HUES64 (cell line): ENCODE data around the gene SRC.

Experiments
- H3K27ac ChIP-seq: 2 replicates; pipeline ENCODE4 v1.7.0; 2013; ENCODE audit warnings: low read depth, low read length, inconsistent platforms
- H3K27me3 ChIP-seq: 2 replicates; pipeline ENCODE4 v1.6.1; 2013; ENCODE audit warnings: mild to moderate bottlenecking, low read length; ENCODE audit not compliant: insufficient read depth
- H3K36me3 ChIP-seq: 2 replicates; pipeline ENCODE4 v1.6.1; 2013; ENCODE audit warnings: mild to moderate bottlenecking, low read length; ENCODE audit not compliant: insufficient read depth
- H3K4me1 ChIP-seq: 2 replicates; pipeline ENCODE4 v1.6.1; 2013; ENCODE audit warnings: mild to moderate bottlenecking, low read length, moderate library complexity; ENCODE audit not compliant: insufficient read depth
- H3K4me3 ChIP-seq: 2 replicates; pipeline ENCODE4 v1.5.1; 2013; ENCODE audit warnings: mild to moderate bottlenecking, low read length, moderate library complexity
- H3K9ac ChIP-seq: 2 replicates; pipeline ENCODE4 v1.6.1; 2013; ENCODE audit warnings: mild to moderate bottlenecking, low read depth, low read length
- H3K9me3 ChIP-seq: 2 replicates; pipeline ENCODE4 v1.6.1; 2013; ENCODE audit warnings: low read depth, low read length; ENCODE audit not compliant: insufficient read depth
- WGBS: fragments of 150-250, 120-280 bp; methylation state at CpG from one replicate; pipeline ENCODE4 v1.1.7; 2013; ENCODE audit warnings: missing lambda C conversion rate; 5-methylcytosine and 5-hydroxymethylcytosine counted together

Gene SRC

GRCh38 chr20:37328149-37328945 is 17.6 kb upstream of the SRC start:
- Histone ChIP-seq H3K4me1 (no peaks in the 10 kb centered on the region), H3K27me3 (no peaks in the 10 kb centered on the region), H3K4me3 (no peak overlapping the region), H3K27ac (no peak overlapping the region), H3K9ac (no peak overlapping the region), H3K9me3 (no peaks in the 10 kb centered on the region), H3K36me3 (no peaks in the 10 kb centered on the region)
- 94% methylated on average over 14 of the region's 14 CpGs for WGBS

- WGBS: 85% methylated on average over 6 of the region's 6 CpGs
- no peak overlapping the region for H3K9ac ChIP-seq
- no peaks in the 10 kb centered on the region for H3K27me3 ChIP-seq
- H3K9me3 ChIP-seq: no peaks in the 10 kb centered on the region
- H3K36me3 ChIP-seq: no peaks in the 10 kb centered on the region
- no peak overlapping the region for H3K4me3 ChIP-seq
- no peaks in the 10 kb centered on the region for H3K4me1 ChIP-seq
- H3K27ac ChIP-seq: no peak overlapping the region
These were observed 16.3 kb upstream of the SRC start for GRCh38 chr20:37329481-37330165.

GRCh38 chr20:37330316-37330715 is 15.6 kb upstream of the SRC start:
- Histone ChIP-seq H3K27me3 (no peaks in the 10 kb centered on the region), H3K4me1 (no peaks in the 10 kb centered on the region), H3K9me3 (no peaks in the 10 kb centered on the region), H3K36me3 (no peaks in the 10 kb centered on the region), H3K27ac (no peak overlapping the region), H3K9ac (no peak overlapping the region), H3K4me3 (no peak overlapping the region)
- WGBS: 93% methylated on average over 6 of the region's 6 CpGs

- no peak overlapping the region for H3K9ac ChIP-seq
- 90% methylated on average over 11 of the region's 11 CpGs for WGBS
These were observed 14.7 kb upstream of the SRC start for GRCh38 chr20:37331060-37331857.

GRCh38 chr20:37333130-37333847 is 12.7 kb upstream of the SRC start:
- 95% methylated on average over 9 of the region's 9 CpGs for WGBS
- Histone ChIP-seq H3K4me1 (peaks cover 6% of the 10 kb centered on the region; the same call in 1 of the 2 replicates), H3K9ac (no peak overlapping the region), H3K27ac (no peak overlapping the region), H3K27me3 (no peaks in the 10 kb centered on the region), H3K4me3 (no peak overlapping the region), H3K36me3 (no peaks in the 10 kb centered on the region), H3K9me3 (no peaks in the 10 kb centered on the region)

More at GRCh38 chr20:37331060-37331857, 14.7 kb upstream of the SRC start:
- Histone ChIP-seq H3K9me3 (no peaks in the 10 kb centered on the region), H3K27me3 (no peaks in the 10 kb centered on the region), H3K4me1 (0 out of 2 replicates have a peak, but pooled peaks cover 2% of the 10 kb centered on the region), H3K27ac (no peak overlapping the region), H3K36me3 (no peaks in the 10 kb centered on the region), H3K4me3 (no peak overlapping the region)

GRCh38 chr20:37333848-37334318 is 12.1 kb upstream of the SRC start:
- no peak overlapping the region for H3K27ac ChIP-seq
- 91% methylated on average over 16 of the region's 16 CpGs for WGBS
- H3K27me3 ChIP-seq: no peaks in the 10 kb centered on the region
- H3K9me3 ChIP-seq: no peaks in the 10 kb centered on the region
- H3K4me1 ChIP-seq: peaks cover 6% of the 10 kb centered on the region; the same call in 1 of the 2 replicates
- H3K36me3 ChIP-seq: no peaks in the 10 kb centered on the region
- no peak overlapping the region for H3K4me3 ChIP-seq
- H3K9ac ChIP-seq: no peak overlapping the region

GRCh38 chr20:37334450-37334849 is 11.5 kb upstream of the SRC start:
- H3K36me3 ChIP-seq: no peaks in the 10 kb centered on the region
- no peaks in the 10 kb centered on the region for H3K9me3 ChIP-seq
- peaks cover 6% of the 10 kb centered on the region; the same call in 1 of the 2 replicates for H3K4me1 ChIP-seq
- no peak overlapping the region for H3K4me3 ChIP-seq
- H3K9ac ChIP-seq: no peak overlapping the region
- H3K27ac ChIP-seq: no peak overlapping the region
- 94% methylated on average over 2 of the region's 2 CpGs for WGBS
- H3K27me3 ChIP-seq: no peaks in the 10 kb centered on the region

GRCh38 chr20:37335642-37336368 is 10.1 kb upstream of the SRC start:
- WGBS: 89% methylated on average over 15 of the region's 15 CpGs
- no peaks in the 10 kb centered on the region for H3K9me3 ChIP-seq
- H3K4me3 ChIP-seq: no peak overlapping the region
- H3K27me3 ChIP-seq: no peaks in the 10 kb centered on the region
- no peak overlapping the region for H3K27ac ChIP-seq
- no peak overlapping the region for H3K9ac ChIP-seq
- H3K36me3 ChIP-seq: no peaks in the 10 kb centered on the region
- H3K4me1 ChIP-seq: peaks cover 6% of the 10 kb centered on the region; the same call in 1 of the 2 replicates

- Histone ChIP-seq H3K27me3 (no peaks in the 10 kb centered on the region), H3K9me3 (no peaks in the 10 kb centered on the region), H3K9ac (no peak overlapping the region), H3K27ac (no peak overlapping the region), H3K4me3 (no peak overlapping the region), H3K36me3 (no peaks in the 10 kb centered on the region), H3K4me1 (peaks cover 6% of the 10 kb centered on the region; the same call in 1 of the 2 replicates)
- WGBS: 69% methylated on average over 9 of the region's 11 CpGs
These were observed 9.4 kb upstream of the SRC start for GRCh38 chr20:37336369-37337207.
